Effector memory CD4-positive, alpha-beta T cell (primary cell): ENCODE results near the gene CCDC178.

Experiments used
- DNase-seq, 3 donors: peaks; one replicate each; pipeline ENCODE4 v3.0.0-alpha.2; 2020
- H3K27ac ChIP-seq: 2 replicates; pipeline ENCODE4 v1.7.0; 2013; ENCODE audit warnings: mild to moderate bottlenecking, low read length, moderate library complexity; ENCODE audit not compliant: insufficient read depth, poor library complexity, severe bottlenecking
- H3K27me3 ChIP-seq: replicated peaks from 2 replicates; pipeline ENCODE4 v1.7.0; 2013; ENCODE audit warnings: mild to moderate bottlenecking, low read length; ENCODE audit not compliant: insufficient read depth, control insufficient read depth, poor library complexity, severe bottlenecking
- H3K36me3 ChIP-seq: 2 replicates; pipeline ENCODE4 v1.7.0; 2013; ENCODE audit warnings: mild to moderate bottlenecking, low read length, moderate library complexity; ENCODE audit not compliant: control insufficient read depth, insufficient read depth
- H3K4me1 ChIP-seq: 2 replicates; pipeline ENCODE4 v1.7.0; 2013; ENCODE audit warnings: low read length, mild to moderate bottlenecking; ENCODE audit not compliant: control insufficient read depth, insufficient read depth, poor library complexity, severe bottlenecking
- H3K4me3 ChIP-seq: 2 replicates; pipeline ENCODE4 v1.7.0; 2013; ENCODE audit warnings: low read length, low read depth, mild to moderate bottlenecking; ENCODE audit not compliant: insufficient read depth, poor library complexity, severe bottlenecking
- H3K9me3 ChIP-seq: 2 replicates; pipeline ENCODE4 v1.7.0; 2013; ENCODE audit warnings: mild to moderate bottlenecking, low read length, moderate library complexity; ENCODE audit not compliant: control insufficient read depth

CCDC178 gene

GRCh38 chr18:33269223-33269622, 171.3 kb downstream of the CCDC178 start:
- Histone ChIP-seq H3K4me3 (no peak overlapping the region), H3K4me1 (no peaks in the 10 kb centered on the region), H3K36me3 (no peaks in the 10 kb centered on the region), H3K9me3 (no peaks in the 10 kb centered on the region), H3K27me3 (no peaks in the 10 kb centered on the region), H3K27ac (no peak overlapping the region)
- DNase-seq, result no peak

GRCh38 chr18:33264566-33264965, 176.0 kb downstream of the CCDC178 start:
- Histone ChIP-seq H3K4me1 (no peaks in the 10 kb centered on the region), H3K9me3 (no peaks in the 10 kb centered on the region), H3K36me3 (no peaks in the 10 kb centered on the region), H3K4me3 (no peak overlapping the region), H3K27me3 (no peaks in the 10 kb centered on the region), H3K27ac (no peak overlapping the region)
- DNase-seq, result no peak

- no peak overlapping the region for H3K27ac ChIP-seq
- no peaks in the 10 kb centered on the region for H3K9me3 ChIP-seq
- no peaks in the 10 kb centered on the region for H3K4me1 ChIP-seq
- no peak overlapping the region for H3K4me3 ChIP-seq
- no peaks in the 10 kb centered on the region for H3K27me3 ChIP-seq
- H3K36me3 ChIP-seq, result no peaks in the 10 kb centered on the region
- no peak for DNase-seq
Observed at GRCh38 chr18:33239298-33239697, 201.2 kb downstream of the CCDC178 start.

DNA sequence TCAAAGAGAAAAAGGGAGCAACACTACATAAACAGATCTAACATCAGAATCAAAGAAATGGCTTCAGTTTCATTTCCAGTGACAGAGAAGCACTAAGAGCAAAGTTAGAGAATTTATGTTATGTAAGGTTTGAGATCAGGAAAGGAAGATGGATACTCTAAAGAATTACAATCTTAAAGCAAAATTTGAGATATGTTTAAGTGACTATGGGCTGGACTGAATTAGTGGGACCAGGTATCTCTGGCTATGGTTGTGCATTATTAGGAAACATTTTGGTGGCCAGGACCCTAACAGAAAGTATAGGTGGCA, 208.2 kb downstream of the CCDC178 start:
- no peak overlapping the region for H3K4me3 ChIP-seq
- no peak overlapping the region for H3K27ac ChIP-seq
- H3K9me3 ChIP-seq, result no peaks in the 10 kb centered on the region
- H3K4me1 ChIP-seq, result no peaks in the 10 kb centered on the region
- H3K27me3 ChIP-seq, result no peaks in the 10 kb centered on the region
- H3K36me3 ChIP-seq, result no peaks in the 10 kb centered on the region
- no peak for DNase-seq

DNA sequence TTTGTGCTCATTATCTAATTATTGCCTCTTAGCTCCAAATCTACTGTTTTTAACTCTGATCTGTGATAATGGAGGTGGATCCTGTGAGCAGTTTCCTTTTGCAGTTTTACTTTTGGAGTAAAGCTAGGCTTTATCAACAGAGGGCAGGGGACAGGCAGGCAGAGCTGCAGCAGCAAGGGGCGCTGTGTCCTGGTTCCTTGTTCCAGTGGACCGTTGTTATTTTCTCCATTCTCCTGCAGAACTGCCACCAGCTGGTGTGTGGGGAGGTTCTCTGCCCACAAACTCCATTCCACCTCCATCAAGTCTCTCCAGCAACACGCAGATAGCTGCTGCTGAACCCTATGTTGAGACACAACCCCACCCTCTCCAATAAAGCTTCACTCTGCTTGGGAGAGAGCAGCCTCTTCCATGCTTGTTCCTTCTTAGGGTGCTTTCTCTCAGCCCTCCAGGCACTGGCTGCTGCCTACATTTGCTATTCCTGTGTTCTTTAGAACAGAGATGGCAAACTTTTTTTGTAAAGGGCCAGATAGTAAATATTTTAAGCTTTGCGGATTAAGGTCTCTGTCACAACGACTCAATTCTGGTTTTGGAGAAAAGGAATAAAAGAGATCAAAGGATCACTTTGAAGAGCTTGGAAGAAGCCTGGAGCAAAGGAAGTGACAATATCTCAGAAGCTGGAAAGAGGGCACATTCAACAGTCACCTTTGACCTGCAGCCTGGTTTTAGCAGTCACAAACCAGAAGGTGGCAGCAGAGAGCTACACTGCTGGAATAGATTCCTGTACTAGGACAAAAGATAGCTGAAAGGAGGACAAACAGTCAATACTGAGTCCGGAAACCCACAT, 208.8 kb downstream of the CCDC178 start:
- no peaks in the 10 kb centered on the region for H3K9me3 ChIP-seq
- no peak overlapping the region for H3K4me3 ChIP-seq
- no peaks in the 10 kb centered on the region for H3K4me1 ChIP-seq
- H3K36me3 ChIP-seq, result no peaks in the 10 kb centered on the region
- no peak overlapping the region for H3K27ac ChIP-seq
- no peaks in the 10 kb centered on the region for H3K27me3 ChIP-seq
- no peak for DNase-seq

GRCh38 chr18:33212363-33212762, 228.2 kb downstream of the CCDC178 start:
- no peaks in the 10 kb centered on the region for H3K4me1 ChIP-seq
- DNase-seq, result no peak
- H3K4me3 ChIP-seq, result no peak overlapping the region
- H3K27me3 ChIP-seq, result no peaks in the 10 kb centered on the region
- H3K9me3 ChIP-seq, result no peaks in the 10 kb centered on the region
- no peaks in the 10 kb centered on the region for H3K36me3 ChIP-seq
- H3K27ac ChIP-seq, result no peak overlapping the region

DNA sequence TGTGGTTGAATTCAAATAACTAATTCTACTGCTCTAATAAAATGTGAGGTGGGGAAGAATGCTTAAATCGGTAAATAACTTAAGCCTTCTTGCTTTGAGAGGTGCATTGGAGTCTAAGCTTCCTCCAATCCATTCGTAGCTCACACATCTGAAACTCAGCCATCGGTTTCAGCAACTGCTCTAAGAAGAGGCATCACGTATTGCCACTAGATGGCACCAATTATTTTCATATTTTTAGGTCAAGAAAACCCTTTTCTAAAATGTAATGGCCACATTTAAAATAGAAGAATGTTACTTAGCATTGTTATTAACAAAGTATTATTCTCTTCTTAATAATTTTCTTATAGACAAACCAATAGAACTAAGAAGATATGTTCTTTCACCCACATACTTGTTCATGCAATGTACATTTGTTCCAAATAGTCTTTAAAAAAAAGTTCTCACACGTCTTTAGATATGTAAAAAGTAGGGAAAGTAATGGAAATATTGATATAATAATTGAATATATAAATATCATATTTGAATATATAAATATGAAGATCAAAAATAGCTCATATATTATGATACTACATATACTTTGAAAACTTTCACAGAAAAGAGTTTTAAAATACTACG, 229.8 kb downstream of the CCDC178 start:
- Histone ChIP-seq H3K4me1 (no peaks in the 10 kb centered on the region), H3K36me3 (no peaks in the 10 kb centered on the region), H3K4me3 (no peak overlapping the region), H3K27me3 (no peaks in the 10 kb centered on the region), H3K27ac (no peak overlapping the region), H3K9me3 (no peaks in the 10 kb centered on the region)
- no peak for DNase-seq

DNA sequence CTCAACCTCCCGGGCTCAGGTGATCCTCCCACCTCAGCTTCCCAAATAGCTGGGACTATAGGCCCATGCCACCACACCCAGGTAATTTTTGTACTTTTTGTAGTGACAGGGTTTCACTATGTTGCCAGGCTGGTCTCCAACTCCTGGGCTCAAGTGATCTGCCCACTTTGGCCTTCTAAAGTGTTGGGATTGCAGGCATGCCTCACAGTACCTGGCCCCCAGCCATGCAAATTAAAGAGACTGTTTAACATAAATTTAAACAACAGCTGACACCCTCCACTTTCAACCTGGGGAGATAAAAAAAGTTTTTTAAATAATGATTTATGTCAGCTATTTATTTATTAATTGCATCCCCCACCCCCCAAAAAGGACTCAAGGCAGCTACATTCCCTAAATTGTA, 234.7 kb downstream of the CCDC178 start:
- H3K36me3 ChIP-seq, result no peaks in the 10 kb centered on the region
- no peak for DNase-seq
- H3K27me3 ChIP-seq, result no peaks in the 10 kb centered on the region
- H3K4me1 ChIP-seq, result no peaks in the 10 kb centered on the region
- H3K27ac ChIP-seq, result no peak overlapping the region
- no peaks in the 10 kb centered on the region for H3K9me3 ChIP-seq
- H3K4me3 ChIP-seq, result no peak overlapping the region

DNA sequence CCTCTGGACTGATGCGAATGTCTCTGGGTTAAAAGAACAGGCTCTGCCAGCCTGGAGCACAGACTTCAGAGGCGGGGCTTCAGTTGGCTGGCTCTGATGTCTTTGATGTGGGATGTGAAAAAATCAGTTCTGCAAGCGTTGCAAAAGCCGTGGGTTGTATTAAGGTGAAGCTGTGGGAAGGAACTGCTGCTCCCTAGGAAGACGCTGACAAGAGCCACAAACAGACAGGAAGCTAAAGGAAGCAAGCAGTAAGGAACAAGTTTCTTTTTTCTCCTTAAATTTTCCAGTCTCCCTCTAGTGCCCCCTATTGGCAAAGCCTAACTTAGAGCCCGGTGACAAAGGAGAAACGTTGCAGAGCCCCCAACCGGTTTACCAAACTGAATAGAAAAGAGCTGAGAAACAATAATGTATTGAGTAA, 239.0 kb downstream of the CCDC178 start:
- H3K36me3 ChIP-seq, result no peaks in the 10 kb centered on the region
- H3K27me3 ChIP-seq, result no peaks in the 10 kb centered on the region
- H3K4me1 ChIP-seq, result no peaks in the 10 kb centered on the region
- no peak overlapping the region for H3K27ac ChIP-seq
- H3K4me3 ChIP-seq, result no peak overlapping the region
- no peaks in the 10 kb centered on the region for H3K9me3 ChIP-seq
- no peak for DNase-seq

DNA sequence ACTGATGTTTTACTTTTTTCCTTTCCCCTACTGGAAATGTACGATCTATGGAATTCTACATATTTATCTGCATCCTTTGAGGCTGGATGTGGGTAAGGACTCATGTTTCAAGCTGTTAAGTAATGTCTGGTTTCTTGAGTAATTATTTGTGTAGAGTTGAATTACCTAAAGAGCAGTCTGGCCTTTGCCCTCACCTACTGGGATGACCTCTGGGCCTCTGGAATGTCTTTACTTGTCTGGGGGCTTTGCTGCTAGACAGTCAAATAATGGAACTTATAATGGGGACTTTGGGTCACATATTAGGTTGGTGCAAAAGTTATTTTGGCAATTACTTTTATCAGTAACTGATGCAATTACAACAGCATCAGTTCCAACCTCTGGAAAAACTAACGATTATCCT, 244.7 kb downstream of the CCDC178 start:
- no peak for DNase-seq
- no peaks in the 10 kb centered on the region for H3K27me3 ChIP-seq
- H3K4me3 ChIP-seq, result no peak overlapping the region
- H3K36me3 ChIP-seq, result no peaks in the 10 kb centered on the region
- H3K9me3 ChIP-seq, result no peaks in the 10 kb centered on the region
- H3K27ac ChIP-seq, result no peak overlapping the region
- H3K4me1 ChIP-seq, result no peaks in the 10 kb centered on the region
